PC-3 (cell line): ENCODE measurements around the gene IGFBP7. TPM values are rescaled to one million over a fixed set of nuclear protein-coding genes. Genes with fewer than 3 reads are reported as not detected.
A peak's percentile ranks its signal among the peaks of the same experiment; 100 is the strongest.
"Not testable (repeated sequence)": the region's sequence is repeated elsewhere in the genome, so short reads cannot be mapped to it uniquely, and the experiment has no call there.

Experiments
- ATAC-seq: fragments of 200-7000 bp; cut with Tn5 transposase; 2 replicates; pipeline ENCODE4 v1.9.1; 2020; ENCODE audit warnings: mild to moderate bottlenecking, moderate library complexity
- BruUV-seq: library from RNA; stranded (reverse); fragments of 400-500 nt; replicated peaks from 2 replicates; lab custom pipeline; 2021; lab: Mats Ljungman, UMichigan
- CTCF ChIA-PET: fragments of 300-600 bp; sonication (Branson Sonifier 250); formaldehyde crosslinking; loops from one replicate; lab custom pipeline; 2022; ENCODE audit warnings: antibody characterized with exemption; lab: Charles Lee
- POLR2A ChIA-PET: fragments of 300-600 bp; sonication (Branson Sonifier 250); formaldehyde crosslinking; loops from one replicate; lab custom pipeline; 2022; ENCODE audit warnings: antibody characterized with exemption; ENCODE audit not compliant: unreplicated experiment; lab: Charles Lee
- DNase-seq: peaks from one replicate; pipeline ENCODE4 v3.0.0-alpha.2; 2015
- H2AFZ ChIP-seq: fragments of 300-600 bp; sonication (generic); 2 replicates; pipeline ENCODE4 v1.6.0; 2016; ENCODE audit warnings: antibody characterized with exemption, low read length
- H3F3A ChIP-seq: fragments of 300-600 bp; sonication (generic); one replicate; pipeline ENCODE4 v1.6.0; 2017; ENCODE audit warnings: antibody characterized with exemption, low read length, control low read depth, mild to moderate bottlenecking; ENCODE audit not compliant: unreplicated experiment
- H3K27ac ChIP-seq: fragments of 300-600 bp; sonication (generic); 2 replicates; pipeline ENCODE4 v1.5.1; 2016; ENCODE audit warnings: mild to moderate bottlenecking, low read length
- H3K27me3 ChIP-seq: fragments of 300-600 bp; sonication (generic); 2 replicates; pipeline ENCODE4 v1.6.1; 2016; ENCODE audit warnings: low read length, mixed read lengths
- H3K36me3 ChIP-seq: fragments of 300-600 bp; sonication (generic); 2 replicates; pipeline ENCODE4 v1.6.1; 2016; ENCODE audit warnings: low read depth, mixed run types, low read length, mixed read lengths
- H3K4me1 ChIP-seq: fragments of 300-600 bp; sonication (generic); 2 replicates; pipeline ENCODE4 v1.5.1; 2016; ENCODE audit warnings: low read length; ENCODE audit not compliant: insufficient read depth
- H3K4me2 ChIP-seq: fragments of 300-600 bp; sonication (generic); 2 replicates; pipeline ENCODE4 v1.6.0; 2016; ENCODE audit warnings: low read length
- H3K4me3 ChIP-seq: fragments of 300-600 bp; sonication (generic); 2 replicates; pipeline ENCODE4 v1.5.1; 2016; ENCODE audit warnings: mild to moderate bottlenecking, low read length, mixed read lengths
- H3K79me2 ChIP-seq: fragments of 300-600 bp; sonication (generic); 2 replicates; pipeline ENCODE4 v1.6.1; 2017; ENCODE audit warnings: low read length, mixed read lengths
- H3K9ac ChIP-seq: fragments of 300-600 bp; sonication (generic); 2 replicates; pipeline ENCODE4 v1.6.0; 2016; ENCODE audit warnings: mild to moderate bottlenecking, low read length
- H3K9me2 ChIP-seq: fragments of 300-600 bp; sonication (generic); replicated peaks from 2 replicates; pipeline ENCODE4 v1.6.1; 2016; ENCODE audit warnings: mixed run types, low read length, mixed read lengths
- H3K9me3 ChIP-seq: fragments of 300-600 bp; sonication (generic); 2 replicates; pipeline ENCODE4 v1.6.1; 2016; ENCODE audit warnings: low read length, mixed read lengths
- H4K20me1 ChIP-seq: fragments of 300-600 bp; sonication (generic); 2 replicates; pipeline ENCODE4 v1.6.1; 2016; ENCODE audit warnings: low read length, mixed read lengths
- EZH2 ChIP-seq: fragments of 300-600 bp; sonication (generic); IDR thresholded peaks from one replicate; pipeline ENCODE4 v1.6.1; 2017; ENCODE audit warnings: antibody characterized with exemption, mild to moderate bottlenecking, low read length; ENCODE audit not compliant: unreplicated experiment
- EZH2phosphoT487 ChIP-seq: fragments of 300-600 bp; sonication (generic); IDR thresholded peaks from 2 replicates; pipeline ENCODE4 v1.6.1; 2018; ENCODE audit warnings: mild to moderate bottlenecking, antibody characterized with exemption, low read length, borderline replicate concordance
- intact Hi-C: fragments of 100-400 bp; cut with micrococcal nuclease; formaldehyde crosslinking; loops from 2 replicates; pipeline ENCODE4 v1.9.0; 2023
- total RNA-seq: library from RNA; depleted of rRNA; stranded (reverse); fragments of >200 nt; gene quantifications from 2 replicates; pipeline ENCODE4 v1.2.3, GENCODE V29; 2014
- TF ChIP-seq, protein P1 (sequence below): fragments of 300-600 bp; sonication (generic); conservative IDR thresholded peaks from 2 replicates; pipeline ENCODE4 v1.5.1; 2017; ENCODE audit warnings: antibody characterized with exemption, low read depth, mild to moderate bottlenecking, low read length

IGFBP7 gene
- total RNA-seq, 1 experiment from 2014 or later = not detected

- Histone ChIP-seq H3K9ac (no peak overlapping the region), H3K36me3 (no peaks in the 10 kb centered on the region), H3K27ac (no peak overlapping the region), H3K4me2 (no peak overlapping the region), H3K9me3 (0 out of 2 replicates have a peak, but pooled peaks cover 5% of the 10 kb centered on the region), H3K4me1 (peaks cover 12% of the 10 kb centered on the region), H3K79me2 (no peaks in the 10 kb centered on the region), H4K20me1 (no peaks in the 10 kb centered on the region), H2AFZ (no peak overlapping the region), H3K9me2 (no peaks in the 10 kb centered on the region), H3K4me3 (no peak overlapping the region), H3F3A (no peaks in the 10 kb centered on the region), H3K27me3 (peaks cover 20% of the 10 kb centered on the region)
- intact Hi-C loops = no loop called here
- TF ChIP-seq, protein P1, sequence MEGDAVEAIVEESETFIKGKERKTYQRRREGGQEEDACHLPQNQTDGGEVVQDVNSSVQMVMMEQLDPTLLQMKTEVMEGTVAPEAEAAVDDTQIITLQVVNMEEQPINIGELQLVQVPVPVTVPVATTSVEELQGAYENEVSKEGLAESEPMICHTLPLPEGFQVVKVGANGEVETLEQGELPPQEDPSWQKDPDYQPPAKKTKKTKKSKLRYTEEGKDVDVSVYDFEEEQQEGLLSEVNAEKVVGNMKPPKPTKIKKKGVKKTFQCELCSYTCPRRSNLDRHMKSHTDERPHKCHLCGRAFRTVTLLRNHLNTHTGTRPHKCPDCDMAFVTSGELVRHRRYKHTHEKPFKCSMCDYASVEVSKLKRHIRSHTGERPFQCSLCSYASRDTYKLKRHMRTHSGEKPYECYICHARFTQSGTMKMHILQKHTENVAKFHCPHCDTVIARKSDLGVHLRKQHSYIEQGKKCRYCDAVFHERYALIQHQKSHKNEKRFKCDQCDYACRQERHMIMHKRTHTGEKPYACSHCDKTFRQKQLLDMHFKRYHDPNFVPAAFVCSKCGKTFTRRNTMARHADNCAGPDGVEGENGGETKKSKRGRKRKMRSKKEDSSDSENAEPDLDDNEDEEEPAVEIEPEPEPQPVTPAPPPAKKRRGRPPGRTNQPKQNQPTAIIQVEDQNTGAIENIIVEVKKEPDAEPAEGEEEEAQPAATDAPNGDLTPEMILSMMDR = no peak
- TF ChIP-seq EZH2 = no peak
- no peak for TF ChIP-seq EZH2phosphoT487
- ChIA-PET POLR2A (no interaction called here), CTCF (no interaction called here)
- no TSS peak for BruUV-seq
- no peak; the same call in 1 of the 2 replicates for ATAC-seq
- DNase-seq = no peak
Observed at GRCh38 chr4:57051524-57051923, 58.7 kb downstream of the IGFBP7 start.

GRCh38 chr4:57051095-57051494 lies 59.1 kb downstream of the IGFBP7 start:
- Histone ChIP-seq H3K27ac (no peak overlapping the region), H3K9me2 (no peaks in the 10 kb centered on the region), H3K36me3 (no peaks in the 10 kb centered on the region), H3K27me3 (peaks cover 16% of the 10 kb centered on the region), H3K4me1 (peaks cover 12% of the 10 kb centered on the region), H3K9me3 (0 out of 2 replicates have a peak, but pooled peaks cover 5% of the 10 kb centered on the region), H3K9ac (no peak overlapping the region), H3K4me2 (no peak overlapping the region), H3K4me3 (no peak overlapping the region), H3K79me2 (no peaks in the 10 kb centered on the region), H3F3A (no peaks in the 10 kb centered on the region), H4K20me1 (no peaks in the 10 kb centered on the region), H2AFZ (no peak overlapping the region)
- intact Hi-C loops = no loop called here
- ATAC-seq (no peak), DNase-seq (no peak)
- no TSS peak for BruUV-seq
- ChIA-PET POLR2A (no interaction called here), CTCF (no interaction called here)
- TF ChIP-seq EZH2phosphoT487 (no peak), EZH2 (no peak)
- TF ChIP-seq, protein P1 = no peak

GRCh38 chr4:57048590-57049304 lies 61.4 kb downstream of the IGFBP7 start:
- POLR2A ChIA-PET = no interaction called here
- Histone ChIP-seq H3K9me3 (0 out of 2 replicates have a peak, but pooled peaks cover 5% of the 10 kb centered on the region), H3K9me2 (no peaks in the 10 kb centered on the region), H3F3A (no peaks in the 10 kb centered on the region), H3K4me2 (peak overlapping the region; percentile 5; the same call in 1 of the 2 replicates), H3K36me3 (no peaks in the 10 kb centered on the region), H3K27ac (no peak overlapping the region), H2AFZ (no peak overlapping the region), H3K4me1 (peaks cover 21% of the 10 kb centered on the region), H3K9ac (no peak overlapping the region), H3K79me2 (no peaks in the 10 kb centered on the region), H3K4me3 (no peak overlapping the region), H4K20me1 (no peaks in the 10 kb centered on the region), H3K27me3 (no peaks in the 10 kb centered on the region)
- ATAC-seq (peak; percentile 75), DNase-seq (peak; percentile 68)
- CTCF ChIA-PET = no interaction called here
- intact Hi-C loops = no loop called here
- TF ChIP-seq EZH2phosphoT487 (no peak), EZH2 (no peak)
- TF ChIP-seq, protein P1 = no peak
- no TSS peak for BruUV-seq

DNA sequence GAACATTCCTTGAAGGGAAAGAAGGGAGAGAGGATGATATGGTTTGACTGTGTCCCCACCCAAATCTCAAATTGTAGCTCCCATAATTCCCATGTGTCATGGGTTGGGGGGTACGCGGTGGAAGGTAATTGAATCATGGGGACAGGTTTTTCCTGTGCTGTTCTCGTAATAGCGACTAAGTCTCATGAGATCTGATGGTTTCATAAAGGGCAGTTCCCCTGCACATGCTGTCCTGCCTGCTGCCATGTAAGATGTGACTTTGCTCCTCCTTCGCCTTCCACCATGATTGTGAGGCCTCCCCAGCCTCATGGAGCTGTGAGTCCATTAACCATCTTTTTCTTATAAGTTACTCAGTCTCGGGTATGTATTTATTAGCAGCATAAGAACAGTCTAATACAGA lies 63.1 kb downstream of the IGFBP7 start:
- H2AFZ ChIP-seq, H3K9me2 ChIP-seq, ATAC-seq, H3K27ac ChIP-seq, H3K4me2 ChIP-seq, H3K9me3 ChIP-seq, BruUV-seq, H3F3A ChIP-seq, DNase-seq, H3K4me3 ChIP-seq, CTCF ChIA-PET, H3K27me3 ChIP-seq, H3K36me3 ChIP-seq, H4K20me1 ChIP-seq, POLR2A ChIA-PET, H3K79me2 ChIP-seq, H3K9ac ChIP-seq, intact Hi-C loops: not testable (repeated sequence)
- H3K4me1 ChIP-seq = peaks cover 21% of the 10 kb centered on the region
